Duodenal mucosa (tissue), 2 donors: ENCODE results near the gene SYNGR1.
"Not testable (repeated sequence)": the region's sequence is repeated elsewhere in the genome, so short reads cannot be mapped to it uniquely, and the experiment has no call there.

Source experiments
- H3K27ac ChIP-seq: one replicate; pipeline ENCODE4 v1.7.0; 2013; ENCODE audit warnings: low read depth, low read length
- H3K27me3 ChIP-seq, 2 donors: one replicate each; pipeline ENCODE4 v1.7.0; 2013; ENCODE audit warnings: low read length in 2 of 2, control low read depth in 1 of 2; ENCODE audit not compliant: insufficient read depth in 2 of 2, control insufficient read depth in 1 of 2
- H3K36me3 ChIP-seq, 2 donors: one replicate each; pipeline ENCODE4 v1.7.0; 2013; ENCODE audit warnings: low read length in 2 of 2, control low read depth in 1 of 2; ENCODE audit not compliant: insufficient read depth in 2 of 2, control insufficient read depth in 1 of 2
- H3K4me1 ChIP-seq, 2 donors: one replicate each; pipeline ENCODE4 v1.7.0; 2013; ENCODE audit warnings: low read length in 2 of 2, control low read depth in 1 of 2; ENCODE audit not compliant: insufficient read depth in 2 of 2, control insufficient read depth in 1 of 2
- H3K4me3 ChIP-seq, 2 donors: one replicate each; pipeline ENCODE4 v1.7.0; 2013; ENCODE audit warnings: low read length in 2 of 2, low read depth in 1 of 2
- H3K9ac ChIP-seq, 2 donors: one replicate each; pipeline ENCODE4 v1.7.0; 2013; ENCODE audit warnings: low read length in 2 of 2, low read depth in 1 of 2
- H3K9me3 ChIP-seq, 2 donors: one replicate each; pipeline ENCODE4 v1.7.0; 2013; ENCODE audit warnings: low read length in 2 of 2, control low read depth in 1 of 2; ENCODE audit not compliant: control insufficient read depth in 1 of 2

Gene SYNGR1

DNA sequence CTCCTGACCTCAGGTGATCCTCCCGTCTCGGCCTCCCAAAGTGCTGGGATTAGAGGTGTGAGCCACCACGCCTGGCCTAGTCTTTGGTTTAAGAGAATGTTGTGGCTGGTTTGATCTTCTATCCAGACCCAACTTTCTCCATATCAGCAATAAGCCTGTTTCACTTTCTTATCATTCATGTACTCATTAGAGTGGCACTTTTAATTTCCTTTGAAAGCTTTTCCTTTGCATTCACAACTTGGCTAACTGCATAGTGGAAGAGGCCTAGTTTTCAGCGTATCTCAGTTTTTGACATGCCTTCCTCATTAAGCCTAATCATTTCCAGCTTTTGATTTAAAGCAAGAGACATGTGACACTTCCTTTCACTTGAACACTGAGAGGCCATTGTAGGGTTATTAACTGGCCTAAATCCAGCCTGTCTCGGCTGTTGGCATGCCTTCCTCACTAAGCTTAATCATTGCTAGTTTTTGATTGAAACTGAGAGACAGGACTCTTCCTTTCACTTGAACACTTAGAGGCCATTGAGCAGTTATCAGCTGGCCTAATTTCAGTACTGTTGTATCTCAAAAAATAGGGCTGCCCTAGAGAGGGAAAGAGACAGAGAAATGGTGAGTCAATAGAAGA, 17.2 kb upstream of the SYNGR1 start:
- Histone ChIP-seq H3K4me3 (no peak overlapping the region), H3K27me3 (no peaks in the 10 kb centered on the region), H3K4me1 (no peaks in the 10 kb centered on the region), H3K27ac (no peak overlapping the region), H3K36me3 (no peaks in the 10 kb centered on the region), H3K9ac (no peak overlapping the region), H3K9me3 (no peaks in the 10 kb centered on the region)

DNA sequence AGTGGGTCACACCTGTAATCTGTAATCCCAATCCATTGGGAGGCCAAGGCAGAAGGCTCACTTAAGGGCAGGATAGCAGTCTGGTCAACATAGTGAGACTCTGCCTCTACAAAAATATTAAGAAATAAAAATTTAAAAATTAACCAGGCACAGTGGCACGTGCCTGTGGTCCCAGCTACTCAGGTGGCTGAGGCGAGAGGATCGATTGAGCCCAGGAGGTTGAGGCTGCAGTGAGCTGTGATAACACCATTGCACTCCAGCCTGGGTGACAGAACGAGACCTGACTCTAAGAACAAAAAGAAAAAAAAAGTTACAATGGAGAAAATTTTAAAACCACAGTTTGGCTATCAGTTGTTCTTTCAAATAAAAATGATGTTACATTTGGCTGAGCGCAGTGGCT, 13.4 kb upstream of the SYNGR1 start:
- Histone ChIP-seq H3K27me3 (no peaks in the 10 kb centered on the region), H3K4me1 (no peaks in the 10 kb centered on the region), H3K36me3 (no peaks in the 10 kb centered on the region), H3K4me3 (no peak overlapping the region), H3K9me3 (no peaks in the 10 kb centered on the region), H3K27ac (no peak overlapping the region), H3K9ac (no peak overlapping the region)

DNA sequence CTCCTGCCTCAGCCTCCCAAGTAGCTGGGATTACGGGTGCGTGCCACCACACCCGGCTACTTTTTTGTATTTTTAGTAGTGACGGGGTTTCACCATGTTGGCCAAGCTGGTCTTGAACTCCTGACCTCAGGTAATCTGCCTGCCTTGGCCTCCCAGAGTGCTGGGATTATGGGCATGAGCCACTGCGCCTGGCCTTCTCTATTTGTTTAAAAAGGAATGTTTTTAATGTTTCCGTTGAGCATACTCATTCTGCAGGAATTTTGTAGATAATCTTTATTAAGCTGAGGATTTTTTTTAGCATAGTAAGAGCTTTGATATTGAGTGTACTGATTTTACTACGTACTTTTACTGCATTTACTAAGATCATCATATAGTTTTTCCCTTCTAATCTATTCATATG, 10.0 kb upstream of the SYNGR1 start:
- H3K4me3 ChIP-seq, H3K9ac ChIP-seq, H3K27me3 ChIP-seq, H3K36me3 ChIP-seq, H3K9me3 ChIP-seq, H3K27ac ChIP-seq, H3K4me1 ChIP-seq: not testable (repeated sequence)

DNA sequence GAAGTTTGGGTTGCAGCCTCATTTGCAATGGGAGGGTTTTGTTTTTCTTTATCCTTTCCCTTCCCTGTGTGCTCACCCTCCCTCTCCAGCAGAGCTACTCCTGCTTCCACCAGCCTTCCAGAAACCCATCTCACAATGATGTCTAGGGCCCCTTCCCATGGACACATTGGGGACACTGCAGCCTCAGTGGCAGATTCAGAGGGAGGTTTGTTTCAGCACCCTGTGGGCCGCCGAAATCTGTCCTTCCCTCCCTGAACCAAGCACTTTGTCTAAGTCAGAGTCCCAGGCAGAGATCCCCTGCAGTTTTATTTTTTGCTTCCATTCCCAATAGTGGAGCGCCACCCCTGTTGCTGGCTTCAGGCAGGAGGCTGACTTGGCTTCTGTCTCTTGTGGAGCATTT, 8.6 kb upstream of the SYNGR1 start:
- Histone ChIP-seq H3K27me3 (no peaks in the 10 kb centered on the region), H3K4me3 (no peak overlapping the region), H3K9me3 (no peaks in the 10 kb centered on the region), H3K27ac (no peak overlapping the region), H3K36me3 (no peaks in the 10 kb centered on the region), H3K4me1 (no peaks in the 10 kb centered on the region), H3K9ac (no peak overlapping the region)

DNA sequence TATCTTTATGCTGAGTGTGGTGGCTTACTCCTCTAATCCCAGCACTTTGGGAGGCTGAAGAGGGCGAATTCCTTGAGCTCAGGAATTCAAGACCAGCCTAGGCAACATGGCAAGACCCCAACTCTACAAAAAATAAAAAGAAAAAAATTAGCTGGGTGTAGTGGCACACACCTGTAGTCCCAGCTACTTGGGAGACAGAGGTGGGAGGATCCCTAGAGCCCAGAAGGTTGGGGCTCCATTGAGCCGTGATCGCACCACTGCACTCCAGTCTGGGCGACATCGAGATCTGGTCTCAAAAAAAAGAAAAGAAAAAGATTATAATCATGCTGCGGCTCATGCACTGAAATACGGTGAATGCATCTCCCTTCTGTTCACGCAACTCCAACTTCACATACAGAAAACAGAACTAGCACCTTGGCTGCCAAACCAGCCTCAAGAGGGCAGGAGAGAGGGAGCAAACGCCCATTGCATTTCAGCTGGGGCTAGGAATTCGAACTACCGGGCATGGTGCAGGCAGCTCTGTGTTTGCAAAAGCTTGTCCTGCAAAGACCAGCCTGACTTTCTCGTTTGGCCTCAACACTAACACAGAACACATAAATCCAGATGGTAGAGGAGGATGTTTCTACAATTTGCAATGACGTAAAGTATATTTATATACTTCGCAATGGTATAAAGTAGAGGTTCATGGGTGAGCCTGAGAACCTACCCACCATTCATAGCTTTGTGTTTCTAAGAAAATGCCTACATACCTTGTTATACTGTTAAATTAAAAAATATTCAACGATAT, 6.3 kb upstream of the SYNGR1 start:
- Histone ChIP-seq H3K9me3 (no peaks in the 10 kb centered on the region), H3K27ac (no peak overlapping the region), H3K9ac (no peak overlapping the region), H3K36me3 (no peaks in the 10 kb centered on the region), H3K27me3 (no peaks in the 10 kb centered on the region), H3K4me3 (no peak overlapping the region), H3K4me1 (no peaks in the 10 kb centered on the region)

DNA sequence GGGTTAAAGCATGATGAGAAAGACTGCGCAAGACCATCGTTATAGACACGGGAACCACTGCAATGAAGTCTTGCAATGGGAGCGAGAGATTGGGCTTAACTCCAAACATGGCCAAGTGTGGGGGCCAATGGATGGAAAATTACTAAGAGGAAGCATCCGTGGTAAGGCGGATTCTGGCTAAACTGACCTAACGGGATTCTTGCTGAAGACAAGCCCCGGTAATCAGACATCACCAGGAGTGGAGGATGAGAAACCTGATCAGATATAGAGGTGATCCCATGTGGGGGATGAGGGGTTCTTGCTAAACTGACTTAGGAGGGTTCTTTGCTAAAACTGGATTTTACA, 5.8 kb upstream of the SYNGR1 start:
- no peaks in the 10 kb centered on the region for H3K36me3 ChIP-seq
- H3K9me3 ChIP-seq = no peaks in the 10 kb centered on the region
- peaks cover under 1 to 3% of the 10 kb centered on the region in 2 donors for H3K4me1 ChIP-seq
- no peak overlapping the region for H3K9ac ChIP-seq
- H3K27me3 ChIP-seq = peaks cover 4 to 5% of the 10 kb centered on the region in 2 donors
- H3K27ac ChIP-seq = no peak overlapping the region
- no peak overlapping the region for H3K4me3 ChIP-seq

DNA sequence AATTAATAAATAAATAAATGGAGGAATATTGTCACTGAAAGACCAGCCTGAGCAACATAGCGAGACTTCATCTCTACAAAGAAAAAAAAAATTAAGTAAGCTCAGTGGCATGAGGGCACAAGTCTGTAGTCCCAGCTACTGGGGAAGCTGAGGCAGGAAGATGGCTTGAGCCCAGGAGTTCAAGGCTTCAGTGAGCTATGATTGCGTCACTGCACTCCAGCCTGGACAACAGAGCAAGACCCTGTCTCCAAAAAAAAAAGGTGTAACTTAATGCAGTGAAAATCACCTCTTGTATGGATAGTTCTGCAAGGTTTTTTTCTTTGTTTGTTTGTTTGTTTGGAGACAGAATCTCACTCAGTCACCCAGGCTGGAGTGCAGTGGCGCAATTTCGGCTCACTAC, 4.6 kb upstream of the SYNGR1 start:
- Histone ChIP-seq H3K36me3 (no peaks in the 10 kb centered on the region), H3K9me3 (no peaks in the 10 kb centered on the region), H3K27me3 (peaks cover 7 to 10% of the 10 kb centered on the region in 2 donors), H3K9ac (no peak overlapping the region), H3K4me3 (no peak overlapping the region), H3K4me1 (peaks cover 4 to 9% of the 10 kb centered on the region in 2 donors), H3K27ac (no peak overlapping the region)

DNA sequence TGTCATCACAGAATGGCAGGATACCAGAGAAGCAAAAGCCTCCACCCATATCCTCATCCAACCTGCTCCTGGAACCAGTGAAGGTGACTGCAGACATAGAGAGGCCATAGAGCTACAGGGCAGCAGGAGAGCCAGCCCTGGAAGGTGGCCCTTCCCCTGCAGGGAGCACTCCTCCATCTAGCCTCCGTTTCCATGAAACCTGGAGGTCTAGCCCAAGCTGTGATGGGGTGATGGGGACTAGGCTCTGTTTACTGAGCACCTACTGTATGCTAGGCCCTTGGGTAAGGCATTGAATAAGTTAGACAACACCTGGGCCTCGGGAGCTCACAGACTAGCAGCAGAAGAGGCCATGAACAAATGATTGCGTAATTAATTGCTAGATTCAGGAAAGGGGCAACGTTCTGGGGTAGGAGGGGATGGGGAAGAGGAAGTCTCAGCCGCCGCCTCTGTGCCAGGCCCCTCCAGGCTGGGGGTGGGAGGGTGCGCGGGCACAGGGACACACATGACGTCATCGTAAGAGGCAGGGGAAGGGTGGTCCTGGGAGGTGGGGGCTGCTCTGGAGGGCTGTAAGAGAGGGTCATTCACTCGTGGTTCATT, 784 bp upstream of the SYNGR1 start:
- peaks cover 9 to 12% of the 10 kb centered on the region in 2 donors for H3K4me1 ChIP-seq
- peaks cover 13 to 20% of the 10 kb centered on the region in 2 donors for H3K27me3 ChIP-seq
- no peak overlapping the region for H3K27ac ChIP-seq
- H3K9me3 ChIP-seq = no peaks in the 10 kb centered on the region
- no peaks in the 10 kb centered on the region for H3K36me3 ChIP-seq
- peak overlapping the region; percentile 56 to 67 for H3K4me3 ChIP-seq
- peak overlapping the region in 1 of 2 donors; percentile 38 for H3K9ac ChIP-seq

DNA sequence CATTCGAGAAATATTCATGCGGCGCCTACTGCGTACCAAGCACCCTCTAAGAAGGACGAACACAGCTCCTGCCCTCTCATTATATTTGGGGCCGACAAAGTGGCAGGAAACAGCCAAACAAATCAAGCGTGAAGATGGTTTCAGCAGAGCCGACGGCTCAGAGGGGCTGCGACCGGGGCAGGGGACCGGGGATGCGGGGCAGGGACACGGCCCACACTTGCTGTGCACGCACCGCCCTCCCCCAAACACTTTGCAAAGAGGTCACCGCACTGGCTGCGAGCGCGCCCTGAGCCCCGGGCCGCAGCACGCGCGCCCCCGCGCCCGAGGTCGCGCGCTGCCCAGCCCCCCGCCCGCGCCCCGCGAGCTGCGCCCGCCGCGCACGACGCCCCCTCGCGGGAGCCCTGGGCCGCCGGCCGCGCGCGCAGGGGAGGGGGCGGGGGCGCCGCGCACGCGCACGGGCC, 255 bp upstream of the SYNGR1 start:
- Histone ChIP-seq H3K4me3 (peak overlapping the region; percentile 56 to 67), H3K36me3 (no peaks in the 10 kb centered on the region), H3K27me3 (peaks cover 13 to 20% of the 10 kb centered on the region in 2 donors), H3K9ac (peak overlapping the region in 1 of 2 donors; percentile 38), H3K9me3 (no peaks in the 10 kb centered on the region), H3K27ac (no peak overlapping the region), H3K4me1 (peaks cover 9 to 12% of the 10 kb centered on the region in 2 donors)
